T-cell (primary cell): ENCODE results near the gene KRTAP10-3. TPM values are rescaled to one million over a fixed set of nuclear protein-coding genes. Genes with fewer than 3 reads are reported as not detected.

ENCODE experiments used
- ATAC-seq, 4 experiments: fragments of 200-7000 bp in 3 of 4; fragments of 150-1000 bp in 1 of 4; cut with Tn5 transposase; replicated peaks in 1 of 4; 1 replicate in 3 of 4; 2 replicates in 1 of 4; pipeline ENCODE4 v1.10.0; 2021; ENCODE audit warnings: moderate library complexity in 3 of 4, mild to moderate bottlenecking in 2 of 4, moderate number of reproducible peaks in 1 of 4
- CTCF ChIA-PET, 2 donors: fragments of 300-600 bp; sonication (Branson Sonifier 250); formaldehyde crosslinking; loops; one replicate each; lab custom pipeline; 2022; ENCODE audit warnings: antibody characterized with exemption in 2 of 2; lab: Charles Lee
- POLR2A ChIA-PET, 2 donors: fragments of 300-600 bp; sonication (Branson Sonifier 250); formaldehyde crosslinking; loops; one replicate each; lab custom pipeline; 2022; ENCODE audit warnings: antibody characterized with exemption in 2 of 2; lab: Charles Lee
- DNase-seq, 35 experiments: peaks; one replicate each; pipeline versions ENCODE4 v3.0.0 to v3.0.0-alpha.2; 2013 to 2023
- H3K27ac ChIP-seq: one replicate; pipeline ENCODE4 v1.5.1; 2013; ENCODE audit warnings: low read length
- H3K27me3 ChIP-seq, 2 experiments: replicated peaks in 1 of 2; 1 replicate in 1 of 2; 2 replicates in 1 of 2; pipeline versions ENCODE4 v1.6.1 to v1.7.0; 2013; ENCODE audit warnings: low read length in 1 of 2, mixed read lengths in 1 of 2; ENCODE audit not compliant: control insufficient read depth in 2 of 2, insufficient read depth in 2 of 2; ENCODE audit errors: extremely low read depth in 1 of 2
- H3K36me3 ChIP-seq, 2 donors: 1 replicate in 1 of 2; 2 replicates in 1 of 2; pipeline versions ENCODE4 v1.6.1 to v1.7.0; 2013; ENCODE audit warnings: low read length in 1 of 2; ENCODE audit not compliant: control insufficient read depth in 2 of 2, insufficient read depth in 1 of 2; ENCODE audit errors: extremely low read depth in 1 of 2
- H3K4me1 ChIP-seq, 2 experiments: 1 replicate in 1 of 2; 2 replicates in 1 of 2; pipeline versions ENCODE4 v1.6.1 to v1.7.0; 2013; ENCODE audit warnings: low read length in 2 of 2, mixed read lengths in 1 of 2; ENCODE audit not compliant: insufficient read depth in 2 of 2, control insufficient read depth in 1 of 2; ENCODE audit errors: extremely low read depth in 1 of 2
- H3K4me3 ChIP-seq, 2 donors: 1 replicate in 1 of 2; 2 replicates in 1 of 2; pipeline versions ENCODE4 v1.5.1 to v1.7.0; 2013; ENCODE audit warnings: mild to moderate bottlenecking in 2 of 2, low read length in 1 of 2, moderate library complexity in 1 of 2; ENCODE audit not compliant: control insufficient read depth in 1 of 2; ENCODE audit errors: extremely low read depth in 1 of 2
- H3K9me3 ChIP-seq: 2 replicates; pipeline ENCODE4 v1.7.0; 2013
- H3K27ac Mint-ChIP-seq, 2 donors: one replicate each; pipeline ENCODE4 v1.8.0; 2020 to 2021; ENCODE audit warnings: mild to moderate bottlenecking in 2 of 2, mixed read lengths in 2 of 2
- H3K27me3 Mint-ChIP-seq, 2 donors: one replicate each; pipeline ENCODE4 v1.8.0; 2021 to 2022; ENCODE audit warnings: mixed read lengths in 2 of 2
- H3K36me3 Mint-ChIP-seq: one replicate; pipeline ENCODE4 v1.8.0; 2021; ENCODE audit warnings: mixed read lengths
- H3K4me1 Mint-ChIP-seq, 3 donors: one replicate each; pipeline ENCODE4 v1.8.0; 2020 to 2022; ENCODE audit warnings: mixed read lengths in 3 of 3, mild to moderate bottlenecking in 1 of 3
- H3K4me3 Mint-ChIP-seq, 3 donors: one replicate each; pipeline ENCODE4 v1.8.0; 2020 to 2022; ENCODE audit warnings: mild to moderate bottlenecking in 3 of 3, mixed read lengths in 3 of 3, moderate library complexity in 3 of 3
- H3K9me3 Mint-ChIP-seq, 3 donors: one replicate each; pipeline ENCODE4 v1.8.0; 2020 to 2022; ENCODE audit warnings: mixed read lengths in 3 of 3
- WGBS: methylation state at CpG from one replicate; pipeline ENCODE4 v1.1.5; 2013; ENCODE audit warnings: missing lambda C conversion rate; ENCODE audit not compliant: insufficient coverage; 5-methylcytosine and 5-hydroxymethylcytosine counted together
- total RNA-seq, 35 experiments: library from RNA in 6 of 35; stranded (reverse) in 6 of 35; fragments of 120-200 nt in 1 of 35; gene quantifications; one replicate each; pipeline versions ENCODE4 v1.2.1 to v1.2.4 and lab custom pipeline; 2013 to 2026

KRTAP10-3 gene
- total RNA-seq, 5 donors from 2014 or later (not counting 1 experiment from before 2014, with no cell fraction given): not detected

DNA sequence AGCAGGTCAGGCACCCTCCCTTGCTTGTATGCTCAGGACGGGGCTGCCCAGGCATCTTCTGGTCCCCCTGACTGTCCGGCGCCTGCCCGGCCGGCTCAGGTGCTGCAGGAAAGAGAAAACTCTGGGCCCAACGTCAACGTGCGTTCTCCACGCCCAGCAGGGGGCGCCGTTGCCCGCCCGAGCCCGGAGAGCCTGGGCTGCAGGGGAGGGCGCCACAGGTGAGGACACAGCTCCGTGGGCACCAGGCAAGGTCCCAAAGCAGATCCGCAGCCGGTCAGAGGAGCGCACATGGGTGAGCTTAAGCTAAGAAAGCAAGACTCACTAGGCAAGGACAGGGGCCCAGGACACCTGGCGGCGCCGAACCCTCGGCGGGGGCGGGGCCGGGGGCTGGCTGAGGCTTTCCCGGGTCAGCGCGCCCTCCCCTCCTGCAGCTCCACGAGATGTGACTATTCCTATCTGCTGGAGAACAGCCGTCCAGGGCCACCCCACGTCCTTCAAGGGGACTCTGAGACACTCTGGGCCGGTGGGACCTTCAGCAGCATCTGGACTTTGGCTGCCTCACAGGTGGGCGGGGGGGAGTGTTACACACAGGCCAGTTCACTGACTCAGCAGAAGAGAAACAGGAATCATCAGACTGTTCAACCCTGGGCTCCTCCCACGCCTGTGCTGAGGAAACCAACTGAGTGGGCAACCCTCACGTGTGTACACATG lies 47.9 kb downstream of the KRTAP10-3 start:
- DNase-seq (peak; percentile 49 to 91 (median 77)), ATAC-seq (peak; percentile 85 to 97 (median 92))
- ChIA-PET CTCF (interaction anchor here (0.6 to 2.5 kb wide), 11 partner anchors 9 to 618 kb away, joined by 3 to 33 read pairs (median 4); partner anchors contain the start of gene UBE2G2 (in 1 of the 2)), POLR2A (no interaction called here)
- Histone ChIP-seq H3K4me1 (peaks cover 0 to 16% of the 10 kb centered on the region in 2 experiments), H3K36me3 (no peaks in the 10 kb centered on the region), H3K27ac (no peak overlapping the region), H3K4me3 (peak overlapping the region; percentile 48 to 53), H3K9me3 (no peaks in the 10 kb centered on the region), H3K27me3 (peaks cover 0 to 30% of the 10 kb centered on the region in 2 experiments)
- Mint-ChIP-seq H3K9me3 (no peaks in the 10 kb centered on the region), H3K27me3 (no peaks in the 10 kb centered on the region), H3K4me3 (peak overlapping the region; percentile 39 to 55 (median 46)), H3K27ac (no peak overlapping the region), H3K4me1 (peaks cover 0 to 6% (median 4%) of the 10 kb centered on the region in 3 donors), H3K36me3 (no peaks in the 10 kb centered on the region)
- 3% methylated on average over 36 of the region's 36 CpGs for WGBS

- DNase-seq (no peak), ATAC-seq (peak in 1 of 4 experiments; percentile 13)
- Histone ChIP-seq H3K9me3 (no peaks in the 10 kb centered on the region), H3K4me1 (peaks cover 0 to 16% of the 10 kb centered on the region in 2 experiments), H3K27me3 (peaks cover 0 to 30% of the 10 kb centered on the region in 2 experiments), H3K36me3 (no peaks in the 10 kb centered on the region), H3K4me3 (peak overlapping the region in 1 of 2 donors; percentile 48), H3K27ac (no peak overlapping the region)
- Mint-ChIP-seq H3K4me3 (peak overlapping the region in 1 of 3 donors; percentile 46), H3K4me1 (peaks cover 0 to 6% (median 4%) of the 10 kb centered on the region in 3 donors), H3K27me3 (no peaks in the 10 kb centered on the region), H3K36me3 (no peaks in the 10 kb centered on the region), H3K9me3 (no peaks in the 10 kb centered on the region), H3K27ac (no peak overlapping the region)
- POLR2A ChIA-PET: no interaction called here
- CTCF ChIA-PET: interaction anchor here (0.6 to 2.5 kb wide), 10 partner anchors 9 to 460 kb away, joined by 3 to 33 read pairs (median 4); partner anchors contain the start of gene UBE2G2 (in 1 of the 2)
- WGBS: 57% methylated on average over 18 of the region's 18 CpGs
These were observed 48.5 kb downstream of the KRTAP10-3 start for GRCh38 chr21:44510109-44510507.

DNA sequence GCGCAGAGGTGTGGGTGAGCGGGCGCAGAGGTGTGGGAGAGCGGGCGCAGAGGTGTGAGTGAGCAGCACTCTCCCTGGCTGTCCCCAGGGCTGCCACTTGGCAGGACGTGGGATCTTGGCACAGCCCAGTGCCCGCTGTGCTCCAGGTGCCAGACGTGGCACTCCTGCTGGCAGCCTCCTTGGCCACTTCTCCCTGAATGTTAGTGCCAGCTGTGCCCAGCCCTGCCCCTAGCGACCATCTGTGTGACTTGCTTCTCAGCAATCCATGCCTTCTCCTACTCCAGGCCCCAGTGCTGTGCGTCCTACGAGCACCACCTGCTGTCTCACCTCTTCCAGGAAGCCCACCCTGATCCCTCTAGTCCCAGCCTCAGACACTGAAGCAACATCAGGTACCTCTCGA lies 49.1 kb downstream of the KRTAP10-3 start:
- 71% methylated on average over 10 of the region's 12 CpGs for WGBS
- peaks cover 0 to 16% of the 10 kb centered on the region in 2 experiments for H3K4me1 ChIP-seq
- Mint-ChIP-seq H3K27ac (no peak overlapping the region), H3K36me3 (no peaks in the 10 kb centered on the region), H3K27me3 (no peaks in the 10 kb centered on the region), H3K9me3 (no peaks in the 10 kb centered on the region), H3K4me1 (peaks cover 0 to 6% (median 4%) of the 10 kb centered on the region in 3 donors), H3K4me3 (no peak overlapping the region)
- CTCF ChIA-PET: interaction anchor here (0.6 to 2.5 kb wide), 7 partner anchors 10 to 459 kb away, joined by 3 to 33 read pairs (median 6); no protein-coding TSS in a partner anchor
- H3K27ac ChIP-seq: no peak overlapping the region
- H3K27me3 ChIP-seq: peaks cover 0 to 30% of the 10 kb centered on the region in 2 experiments
- POLR2A ChIA-PET: no interaction called here
- H3K9me3 ChIP-seq: no peaks in the 10 kb centered on the region
- no peak for ATAC-seq
- no peaks in the 10 kb centered on the region for H3K36me3 ChIP-seq
- DNase-seq: no peak
- H3K4me3 ChIP-seq: no peak overlapping the region

- Histone ChIP-seq H3K27me3 (peaks cover 0 to 30% of the 10 kb centered on the region in 2 experiments), H3K9me3 (no peaks in the 10 kb centered on the region), H3K4me3 (no peak overlapping the region), H3K27ac (no peak overlapping the region), H3K4me1 (peaks cover 0 to 22% of the 10 kb centered on the region in 2 experiments), H3K36me3 (no peaks in the 10 kb centered on the region)
- Mint-ChIP-seq H3K36me3 (no peaks in the 10 kb centered on the region), H3K4me3 (no peak overlapping the region), H3K27me3 (no peaks in the 10 kb centered on the region), H3K9me3 (no peaks in the 10 kb centered on the region), H3K27ac (no peak overlapping the region), H3K4me1 (peaks cover 0 to 9% (median 5%) of the 10 kb centered on the region in 3 donors)
- ATAC-seq: no peak
- ChIA-PET POLR2A (no interaction called here), CTCF (interaction anchor here (2.0 to 2.5 kb wide), 2 partner anchors 233 to 284 kb away, joined by 9 to 33 read pairs; no protein-coding TSS in a partner anchor)
- WGBS: 86% methylated on average over 13 of the region's 30 CpGs
- DNase-seq: no peak
These were observed 49.7 kb downstream of the KRTAP10-3 start for GRCh38 chr21:44508711-44509445.

DNA sequence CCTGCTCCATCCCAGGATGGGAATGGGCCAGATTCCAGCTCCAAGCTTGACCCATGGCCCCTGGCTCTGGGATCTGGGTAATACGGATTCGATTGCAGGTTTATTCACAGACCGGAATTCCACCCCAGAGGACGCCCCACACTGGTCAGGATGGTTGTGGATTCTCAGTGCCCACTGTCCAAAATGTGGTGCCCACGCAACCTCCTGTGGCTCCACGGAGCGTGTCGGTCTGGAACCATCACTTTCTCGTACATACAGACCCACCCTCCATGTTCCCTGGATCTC lies 50.2 kb downstream of the KRTAP10-3 start:
- Mint-ChIP-seq H3K4me3 (no peak overlapping the region), H3K36me3 (no peaks in the 10 kb centered on the region), H3K4me1 (peaks cover 0 to 11% (median 8%) of the 10 kb centered on the region in 3 donors), H3K27me3 (no peaks in the 10 kb centered on the region), H3K27ac (no peak overlapping the region), H3K9me3 (no peaks in the 10 kb centered on the region)
- no peak overlapping the region for H3K4me3 ChIP-seq
- H3K27me3 ChIP-seq: peaks cover 0 to 30% of the 10 kb centered on the region in 2 experiments
- H3K9me3 ChIP-seq: no peaks in the 10 kb centered on the region
- 86% methylated on average over 9 of the region's 9 CpGs for WGBS
- DNase-seq (no peak), ATAC-seq (no peak)
- CTCF ChIA-PET: no interaction called here
- H3K27ac ChIP-seq: no peak overlapping the region
- H3K4me1 ChIP-seq: peaks cover 0 to 25% of the 10 kb centered on the region in 2 experiments
- POLR2A ChIA-PET: no interaction called here
- no peaks in the 10 kb centered on the region for H3K36me3 ChIP-seq
